NOMO-1 (cell line): ENCODE results near the gene SH3RF3.
"Not testable (repeated sequence)": the region's sequence is repeated elsewhere in the genome, so short reads cannot be mapped to it uniquely, and the experiment has no call there.

Experiments
- DNase-seq, 2 experiments: peaks; one replicate each; lab custom pipeline; 2025; ENCODE audit not compliant: unreplicated experiment in 2 of 2; lab: John Stamatoyannopoulos, UW

SH3RF3 gene

DNA sequence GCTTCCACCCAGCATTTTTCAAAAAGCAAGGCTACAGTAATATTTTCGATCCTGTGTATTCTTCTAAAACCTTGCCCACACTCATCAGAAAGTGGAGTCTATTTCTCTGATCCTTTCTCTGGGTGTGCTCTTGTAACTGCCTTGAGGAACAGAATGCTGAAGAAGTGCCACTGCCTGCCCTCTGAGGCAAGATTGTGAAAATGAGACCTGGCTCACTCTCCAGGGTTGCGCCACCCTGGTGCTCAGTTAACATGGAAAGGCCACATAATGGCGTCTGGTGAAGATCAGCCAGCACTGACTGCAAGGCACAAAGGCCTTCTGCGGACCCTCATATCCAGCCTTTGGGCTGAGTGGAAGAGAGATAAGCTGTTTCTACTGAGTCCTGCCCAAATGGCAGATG, 11.2 kb upstream of the SH3RF3 start:
- DNase-seq = no peak

DNA sequence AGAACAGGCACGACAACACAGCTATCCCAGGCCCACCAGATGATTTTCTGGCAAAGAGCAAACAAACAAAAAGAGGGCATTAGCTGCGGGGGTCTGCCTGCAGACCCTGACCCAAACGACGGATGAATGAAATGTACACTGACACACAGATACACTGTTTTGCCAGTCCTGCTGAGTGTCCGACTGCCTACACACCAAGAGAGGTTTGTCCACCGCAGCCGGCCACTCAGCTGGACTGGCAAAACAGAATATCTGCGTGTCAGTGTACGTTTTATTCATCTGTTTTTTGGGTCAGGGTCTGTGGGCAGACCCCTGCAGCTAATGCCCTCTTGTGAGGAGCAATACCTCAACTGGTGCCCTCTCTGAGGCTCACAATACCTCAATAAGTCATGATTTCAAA, 10.7 kb upstream of the SH3RF3 start:
- DNase-seq = no peak

DNA sequence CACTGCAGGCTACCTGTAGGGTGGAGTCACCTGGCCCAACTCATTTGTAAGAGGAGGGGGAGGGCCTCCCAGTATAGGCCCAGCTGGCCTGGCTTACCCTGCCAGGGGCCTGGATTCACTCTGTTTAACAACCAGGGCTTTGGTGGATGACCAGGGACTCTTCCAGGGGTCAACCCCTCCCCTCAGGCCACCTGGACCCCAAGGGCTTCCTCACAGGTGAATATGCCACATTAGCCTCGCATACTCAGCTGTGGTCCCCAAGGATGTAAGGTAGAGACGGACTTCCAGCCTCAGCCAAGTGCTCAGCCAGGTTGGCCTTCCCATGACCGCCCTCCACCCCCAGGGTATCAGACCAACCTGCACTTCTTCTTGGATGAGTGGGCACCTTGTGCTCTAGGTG, 8.8 kb upstream of the SH3RF3 start:
- DNase-seq = no peak

DNA sequence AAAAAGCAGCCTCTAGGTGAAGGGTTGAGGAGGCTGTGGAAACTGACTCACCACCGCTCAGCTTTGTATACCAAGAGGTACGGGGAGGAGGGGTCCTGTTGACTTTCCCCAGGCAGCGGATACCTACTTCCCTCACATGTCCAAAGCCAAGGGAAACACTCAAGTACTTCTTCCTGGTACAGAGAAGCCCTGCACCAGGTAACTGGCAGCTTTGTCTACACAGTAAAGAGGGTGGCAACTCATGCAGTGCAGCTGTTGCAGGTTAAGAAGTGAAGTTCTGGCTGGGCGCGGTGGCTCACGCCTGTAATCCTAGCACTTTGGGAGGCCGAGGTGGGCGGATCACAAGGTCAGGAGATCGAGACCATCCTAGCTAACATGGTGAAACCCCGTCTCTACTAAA, 8.3 kb upstream of the SH3RF3 start:
- DNase-seq = not testable (repeated sequence)

- no peak for DNase-seq
Observed at GRCh38 chr2:109123586-109124201, 5.3 kb upstream of the SH3RF3 start.

GRCh38 chr2:109124982-109125592, 3.9 kb upstream of the SH3RF3 start:
- no peak for DNase-seq

DNA sequence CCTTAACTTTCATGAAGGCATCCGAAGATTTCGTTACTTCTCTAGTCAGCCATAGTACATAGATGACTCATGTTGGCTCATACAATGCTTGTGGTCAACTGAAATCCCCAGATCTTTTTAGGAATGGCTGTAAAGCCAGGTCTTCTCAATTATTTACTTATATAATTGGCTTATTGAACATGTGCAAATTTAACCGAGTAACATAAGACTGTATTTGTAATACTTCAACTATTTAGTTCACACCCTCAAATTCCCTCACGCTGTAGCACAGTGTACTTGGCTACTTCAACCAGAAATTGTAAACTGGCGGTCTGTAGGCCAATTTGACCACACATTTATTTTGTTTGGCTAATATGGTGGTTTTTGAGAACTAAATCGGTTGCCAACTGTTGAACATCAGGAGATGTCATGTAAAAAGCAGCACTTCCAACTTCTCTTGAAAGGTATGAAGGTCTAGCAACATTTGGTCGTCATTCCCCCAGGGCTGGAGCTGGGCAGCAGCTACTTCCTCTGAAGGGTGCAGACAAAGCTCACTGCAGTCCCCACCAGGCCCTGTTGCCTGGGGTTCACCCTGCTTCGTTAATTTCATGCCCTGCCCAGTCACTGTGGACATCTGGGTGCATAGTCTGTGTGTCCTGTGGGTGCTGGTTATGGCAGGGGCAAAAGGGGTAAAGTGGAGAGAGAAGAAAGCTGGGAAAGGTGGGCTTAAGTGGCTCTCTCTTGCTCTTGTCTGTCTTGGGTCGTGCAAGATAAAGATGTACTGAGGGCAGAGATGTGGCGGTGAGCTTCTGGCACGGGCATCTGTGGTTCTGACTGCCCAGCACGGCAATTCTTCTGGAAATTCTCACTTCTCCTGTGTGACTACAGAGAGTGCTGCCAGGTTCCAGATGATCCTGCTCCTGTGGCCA, 3.2 kb upstream of the SH3RF3 start:
- DNase-seq = no peak

DNA sequence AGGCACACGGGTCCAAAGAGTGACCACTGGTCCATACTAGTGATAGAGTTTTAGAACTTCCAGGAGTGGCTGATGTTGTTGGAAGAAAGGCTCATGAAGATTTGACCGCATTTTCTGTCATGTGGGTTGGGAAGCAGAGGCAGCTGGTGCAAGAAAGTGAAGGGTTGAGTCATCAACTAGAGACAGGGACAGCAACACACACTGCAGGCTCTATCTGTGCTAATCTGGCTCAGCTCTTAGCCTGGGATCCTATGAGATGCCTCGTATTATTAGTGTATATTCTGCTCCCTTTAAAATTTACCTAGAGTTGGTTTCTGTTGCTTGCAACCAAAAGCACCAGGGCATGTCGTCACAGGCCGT, 2.5 kb upstream of the SH3RF3 start:
- DNase-seq = no peak

DNA sequence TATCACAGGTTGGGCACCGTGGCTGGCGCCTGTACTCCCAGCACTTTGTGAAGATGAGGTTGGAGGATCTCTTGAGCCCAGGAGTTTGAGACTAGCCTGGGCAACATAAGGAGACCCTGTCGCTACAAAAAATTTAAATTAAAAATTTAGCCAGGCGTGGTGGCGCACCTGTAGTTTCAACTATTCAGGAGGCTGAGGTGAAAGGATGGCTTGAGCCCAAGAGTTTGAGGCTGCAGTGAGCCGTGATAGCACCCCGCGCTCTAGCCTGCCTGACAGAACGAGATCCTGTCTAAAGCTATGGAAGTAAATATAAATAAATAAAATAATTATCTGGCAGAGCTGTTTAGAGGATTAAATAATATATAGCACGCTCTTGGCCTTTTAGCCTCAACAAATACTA, 1.4 kb upstream of the SH3RF3 start:
- no peak for DNase-seq

- DNase-seq = peak; percentile 27 to 28
Observed at GRCh38 chr2:109128048-109128615, 873 bp upstream of the SH3RF3 start.

- DNase-seq = no peak
Observed at GRCh38 chr2:109129356-109129920, 433 bp downstream of the SH3RF3 start.

DNA sequence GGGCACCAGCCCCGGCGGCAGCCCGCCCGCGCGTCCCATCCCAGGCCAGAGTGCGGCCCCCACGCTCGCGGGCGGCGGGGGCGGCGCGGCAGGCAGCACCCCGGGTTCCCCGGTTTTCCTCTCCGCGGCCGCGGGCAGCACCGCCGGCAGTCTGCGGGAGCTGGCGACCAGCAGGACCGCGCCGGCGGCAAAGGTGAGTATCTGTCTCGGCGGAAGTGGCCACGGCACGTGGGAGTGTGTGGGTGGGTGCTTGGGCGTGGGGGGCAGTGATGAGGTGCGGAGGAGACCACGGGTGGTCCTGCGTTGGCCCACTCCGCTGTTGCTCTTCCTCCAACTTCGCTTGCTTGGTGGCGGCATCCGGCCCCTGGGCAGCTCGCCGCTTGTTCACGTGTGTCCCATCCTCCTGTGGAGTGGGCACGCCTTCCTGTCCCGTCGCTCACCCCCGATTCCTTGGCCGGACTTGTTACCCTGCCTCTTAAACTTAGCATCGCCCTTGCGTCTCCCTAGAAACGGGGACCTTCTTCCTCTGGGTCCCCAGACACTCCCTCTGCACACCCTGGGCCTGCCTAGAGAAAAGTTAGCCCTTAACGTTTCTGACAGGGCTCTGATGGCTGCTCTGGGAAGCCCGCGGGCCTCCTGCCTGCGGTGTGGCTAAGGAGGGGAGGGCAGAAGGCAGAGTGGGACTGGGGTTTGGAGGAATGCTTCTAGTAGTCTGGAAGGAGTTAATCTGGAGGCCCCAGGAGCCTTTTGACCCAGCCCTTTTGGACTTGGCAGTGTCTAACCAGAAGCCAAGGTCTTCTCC, 1.1 kb downstream of the SH3RF3 start:
- DNase-seq = no peak

GRCh38 chr2:109130723-109130995, 1.7 kb downstream of the SH3RF3 start:
- no peak for DNase-seq

DNA sequence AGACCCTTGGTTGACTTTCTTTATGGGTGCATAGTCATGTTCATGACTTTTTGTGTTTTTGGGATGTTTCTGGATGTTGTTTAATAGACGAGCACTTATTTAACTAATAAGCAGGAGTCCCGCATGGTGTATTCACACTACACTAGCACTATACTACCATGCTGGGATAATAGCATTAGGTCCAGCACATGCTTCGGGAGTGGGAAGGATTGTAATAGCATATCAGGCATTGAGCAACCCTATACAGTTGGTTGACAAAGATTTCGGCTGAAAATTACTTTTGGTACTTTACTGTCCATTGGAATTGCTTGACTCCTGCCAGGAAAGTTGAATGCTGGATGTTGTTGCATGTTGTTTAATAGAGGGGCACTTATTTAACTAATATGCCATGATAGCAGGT, 2.8 kb downstream of the SH3RF3 start:
- no peak for DNase-seq

- DNase-seq = no peak
Observed at GRCh38 chr2:109132626-109133025, 3.6 kb downstream of the SH3RF3 start.

DNA sequence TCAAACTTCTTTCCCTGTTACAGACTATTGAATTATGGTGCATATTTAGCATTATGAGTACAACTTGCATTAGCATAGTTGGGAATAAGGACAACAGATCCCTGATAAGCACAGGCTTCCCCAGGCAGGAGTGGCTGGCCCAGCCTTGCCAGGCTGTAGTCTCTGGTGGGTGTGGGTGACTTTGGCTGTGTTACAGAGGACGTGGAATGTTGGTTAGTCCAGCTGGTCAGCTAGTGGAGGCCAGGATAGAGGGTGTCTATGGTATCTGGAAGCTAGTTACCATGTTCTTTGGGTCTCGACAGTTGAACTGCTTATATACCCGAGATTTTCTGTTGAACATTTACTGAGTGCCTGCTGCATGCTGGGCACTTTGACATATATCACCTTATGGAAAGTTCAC, 4.7 kb downstream of the SH3RF3 start:
- no peak for DNase-seq

DNA sequence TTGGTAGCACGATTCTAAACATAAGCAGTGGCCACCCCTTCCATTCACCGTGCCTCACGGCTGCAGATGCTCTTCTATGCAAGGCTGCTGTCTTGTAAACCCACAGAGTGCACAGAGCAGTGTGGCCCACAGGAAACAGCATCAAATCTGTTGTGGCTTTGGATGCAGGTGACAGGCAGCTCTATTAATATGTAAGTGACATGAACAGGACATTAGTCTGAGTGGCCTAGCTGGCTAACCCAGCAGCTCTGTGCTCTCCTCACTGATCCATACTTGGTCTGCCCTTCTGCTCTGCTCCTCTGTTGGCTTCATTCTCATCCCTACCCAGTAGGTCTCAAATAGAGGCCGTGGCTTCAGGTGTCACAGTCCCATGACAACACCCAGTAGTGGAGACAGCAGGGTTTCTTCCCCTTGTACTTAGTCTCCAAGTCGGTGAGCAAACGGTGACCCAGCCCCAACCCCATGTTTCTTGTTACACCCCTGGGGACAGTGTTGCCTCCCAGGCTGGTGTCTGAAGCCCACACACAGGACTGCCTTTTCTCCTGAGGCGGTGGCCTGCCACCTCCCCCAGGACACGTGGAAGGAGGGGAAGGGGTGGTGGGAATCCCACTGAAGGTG, 5.8 kb downstream of the SH3RF3 start:
- no peak for DNase-seq

GRCh38 chr2:109135359-109136197, 6.6 kb downstream of the SH3RF3 start:
- no peak for DNase-seq

- no peak for DNase-seq
Observed at GRCh38 chr2:109136542-109136941, 7.5 kb downstream of the SH3RF3 start.
